KMS-11 (cell line): ENCODE measurements around the gene CIROP.

Experiments used
- H2AFZ ChIP-seq: fragments of 200-600 bp; sonication (generic); 2 replicates; pipeline ENCODE4 v1.6.1; 2016; ENCODE audit warnings: antibody characterized with exemption, mixed run types, low read depth
- H3K27ac ChIP-seq: fragments of 200-600 bp; sonication (generic); 2 replicates; pipeline ENCODE4 v1.6.1; 2016; ENCODE audit warnings: mild to moderate bottlenecking, mixed run types
- H3K27me3 ChIP-seq: fragments of 200-600 bp; sonication (generic); 2 replicates; pipeline ENCODE4 v1.6.1; 2017; ENCODE audit warnings: mild to moderate bottlenecking, low read depth, mixed run types, moderate library complexity; ENCODE audit not compliant: insufficient read depth
- H3K36me3 ChIP-seq: fragments of 200-600 bp; sonication (generic); 2 replicates; pipeline ENCODE4 v1.6.1; 2017; ENCODE audit warnings: mild to moderate bottlenecking, mixed run types; ENCODE audit not compliant: insufficient read depth
- H3K4me1 ChIP-seq: fragments of 200-600 bp; sonication (generic); 2 replicates; pipeline ENCODE4 v1.6.1; 2016; ENCODE audit warnings: mild to moderate bottlenecking, low read depth, mixed run types; ENCODE audit not compliant: poor library complexity, severe bottlenecking
- H3K4me2 ChIP-seq: fragments of 200-600 bp; sonication (generic); 2 replicates; pipeline ENCODE4 v1.7.0; 2016; ENCODE audit warnings: mild to moderate bottlenecking, mixed run types
- H3K4me3 ChIP-seq: fragments of 200-600 bp; sonication (generic); IDR thresholded peaks from 2 replicates; pipeline ENCODE4 v1.6.1; 2017; ENCODE audit warnings: low read depth, low read length, mixed read lengths; ENCODE audit not compliant: insufficient read depth
- H3K79me2 ChIP-seq: fragments of 200-600 bp; sonication (generic); 2 replicates; pipeline ENCODE4 v1.6.1; 2016; ENCODE audit warnings: low read depth, mixed run types; ENCODE audit not compliant: insufficient read depth
- H3K9ac ChIP-seq: fragments of 200-600 bp; sonication (generic); 2 replicates; pipeline ENCODE4 v1.6.1; 2016; ENCODE audit warnings: mild to moderate bottlenecking, mixed run types
- H4K20me1 ChIP-seq: fragments of 200-600 bp; sonication (generic); 2 replicates; pipeline ENCODE4 v1.6.1; 2016; ENCODE audit warnings: mild to moderate bottlenecking, mixed run types; ENCODE audit not compliant: insufficient read depth
- CTCF ChIP-seq: fragments of 200-600 bp; sonication (generic); conservative IDR thresholded peaks from 2 replicates; pipeline ENCODE4 v1.6.1; 2017; ENCODE audit warnings: low read depth, mild to moderate bottlenecking, antibody characterized with exemption, low read length, moderate library complexity, mixed read lengths

Gene CIROP

GRCh38 chr14:23105348-23105824, 597 bp upstream of the CIROP start:
- H3K4me3 ChIP-seq, result no peak overlapping the region
- no peaks in the 10 kb centered on the region for H4K20me1 ChIP-seq
- no peaks in the 10 kb centered on the region for H3K79me2 ChIP-seq
- no peak overlapping the region for H3K27ac ChIP-seq
- H2AFZ ChIP-seq, result no peak overlapping the region
- H3K4me1 ChIP-seq, result peaks cover 17% of the 10 kb centered on the region
- no peaks in the 10 kb centered on the region for H3K36me3 ChIP-seq
- no peak overlapping the region for H3K9ac ChIP-seq
- H3K27me3 ChIP-seq, result no peaks in the 10 kb centered on the region
- H3K4me2 ChIP-seq, result no peak overlapping the region
- no peak for TF ChIP-seq CTCF

- H2AFZ ChIP-seq, result no peak overlapping the region
- no peaks in the 10 kb centered on the region for H4K20me1 ChIP-seq
- no peak overlapping the region for H3K27ac ChIP-seq
- TF ChIP-seq CTCF, result no peak
- H3K4me1 ChIP-seq, result peaks cover 17% of the 10 kb centered on the region
- no peaks in the 10 kb centered on the region for H3K36me3 ChIP-seq
- H3K4me2 ChIP-seq, result no peak overlapping the region
- H3K79me2 ChIP-seq, result no peaks in the 10 kb centered on the region
- H3K4me3 ChIP-seq, result no peak overlapping the region
- no peaks in the 10 kb centered on the region for H3K27me3 ChIP-seq
- H3K9ac ChIP-seq, result no peak overlapping the region
Observed at GRCh38 chr14:23104070-23104590, 659 bp downstream of the CIROP start.

GRCh38 chr14:23103581-23103980, 1.2 kb downstream of the CIROP start:
- no peak for TF ChIP-seq CTCF
- no peak overlapping the region for H2AFZ ChIP-seq

GRCh38 chr14:23102801-23103200, 2.0 kb downstream of the CIROP start:
- H3K4me3 ChIP-seq, result no peak overlapping the region
- H3K27me3 ChIP-seq, result no peaks in the 10 kb centered on the region
- no peaks in the 10 kb centered on the region for H3K79me2 ChIP-seq
- no peak for TF ChIP-seq CTCF
- H2AFZ ChIP-seq, result no peak overlapping the region
- H3K36me3 ChIP-seq, result no peaks in the 10 kb centered on the region
- no peak overlapping the region for H3K9ac ChIP-seq
- H4K20me1 ChIP-seq, result no peaks in the 10 kb centered on the region
- H3K4me1 ChIP-seq, result peaks cover 17% of the 10 kb centered on the region
- no peak overlapping the region for H3K27ac ChIP-seq
- no peak overlapping the region for H3K4me2 ChIP-seq

More at GRCh38 chr14:23103581-23103980, 1.2 kb downstream of the CIROP start:
- Histone ChIP-seq H4K20me1 (no peaks in the 10 kb centered on the region), H3K36me3 (no peaks in the 10 kb centered on the region), H3K4me3 (no peak overlapping the region), H3K4me2 (no peak overlapping the region), H3K4me1 (peaks cover 17% of the 10 kb centered on the region), H3K27ac (no peak overlapping the region), H3K9ac (no peak overlapping the region), H3K27me3 (no peaks in the 10 kb centered on the region), H3K79me2 (no peaks in the 10 kb centered on the region)
